ENCODE data around the gene DSCAM.

GRCh38 chr21:40788635-40789034 is 58.3 kb downstream of the DSCAM start:
- TF ChIP-seq POLR2A (IDR thresholded peaks at IDR 0.05) (no peak), CTCF (IDR thresholded peaks at IDR 0.05) (no peak)
